22Rv1 (cell line): ENCODE results near the gene ABHD12.
"Not testable (repeated sequence)": the region's sequence is repeated elsewhere in the genome, so short reads cannot be mapped to it uniquely, and the experiment has no call there.

Experiments
- H3K27ac ChIP-seq: fragments of 450-650 bp; 2 replicates; pipeline ENCODE4 v1.5.1; 2017
- ZFX ChIP-seq: fragments of 450-650 bp; IDR thresholded peaks from 2 replicates; pipeline ENCODE4 v1.6.1; 2017; ENCODE audit warnings: antibody characterized with exemption, borderline replicate concordance
- TF ChIP-seq, protein P1 (sequence below): fragments of 450-650 bp; IDR thresholded peaks from 2 replicates; pipeline ENCODE4 v1.5.1; 2017; ENCODE audit warnings: mild to moderate bottlenecking

The ABHD12 gene

DNA sequence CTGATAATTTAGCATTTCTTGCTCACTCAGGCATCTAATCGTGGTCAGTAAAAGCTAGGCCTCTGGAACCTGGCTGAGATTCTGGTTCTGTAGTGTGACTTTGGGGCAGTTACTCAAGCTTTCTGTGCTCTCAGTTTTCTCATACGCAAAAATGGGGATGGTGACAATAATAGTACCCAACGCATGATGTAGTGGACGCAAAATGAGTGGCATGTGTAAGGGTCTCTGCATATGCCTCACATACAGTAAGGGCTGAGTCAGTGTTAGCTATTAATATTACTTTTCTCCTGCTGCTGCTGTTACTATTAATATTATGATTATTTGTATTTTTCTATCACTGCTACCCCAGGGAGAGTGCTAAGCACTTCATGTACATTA lies 17.5 kb upstream of the ABHD12 start:
- H3K27ac ChIP-seq = peak overlapping the region; percentile 74
- TF ChIP-seq ZFX = no peak
- TF ChIP-seq, protein P1, sequence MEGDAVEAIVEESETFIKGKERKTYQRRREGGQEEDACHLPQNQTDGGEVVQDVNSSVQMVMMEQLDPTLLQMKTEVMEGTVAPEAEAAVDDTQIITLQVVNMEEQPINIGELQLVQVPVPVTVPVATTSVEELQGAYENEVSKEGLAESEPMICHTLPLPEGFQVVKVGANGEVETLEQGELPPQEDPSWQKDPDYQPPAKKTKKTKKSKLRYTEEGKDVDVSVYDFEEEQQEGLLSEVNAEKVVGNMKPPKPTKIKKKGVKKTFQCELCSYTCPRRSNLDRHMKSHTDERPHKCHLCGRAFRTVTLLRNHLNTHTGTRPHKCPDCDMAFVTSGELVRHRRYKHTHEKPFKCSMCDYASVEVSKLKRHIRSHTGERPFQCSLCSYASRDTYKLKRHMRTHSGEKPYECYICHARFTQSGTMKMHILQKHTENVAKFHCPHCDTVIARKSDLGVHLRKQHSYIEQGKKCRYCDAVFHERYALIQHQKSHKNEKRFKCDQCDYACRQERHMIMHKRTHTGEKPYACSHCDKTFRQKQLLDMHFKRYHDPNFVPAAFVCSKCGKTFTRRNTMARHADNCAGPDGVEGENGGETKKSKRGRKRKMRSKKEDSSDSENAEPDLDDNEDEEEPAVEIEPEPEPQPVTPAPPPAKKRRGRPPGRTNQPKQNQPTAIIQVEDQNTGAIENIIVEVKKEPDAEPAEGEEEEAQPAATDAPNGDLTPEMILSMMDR = no peak

DNA sequence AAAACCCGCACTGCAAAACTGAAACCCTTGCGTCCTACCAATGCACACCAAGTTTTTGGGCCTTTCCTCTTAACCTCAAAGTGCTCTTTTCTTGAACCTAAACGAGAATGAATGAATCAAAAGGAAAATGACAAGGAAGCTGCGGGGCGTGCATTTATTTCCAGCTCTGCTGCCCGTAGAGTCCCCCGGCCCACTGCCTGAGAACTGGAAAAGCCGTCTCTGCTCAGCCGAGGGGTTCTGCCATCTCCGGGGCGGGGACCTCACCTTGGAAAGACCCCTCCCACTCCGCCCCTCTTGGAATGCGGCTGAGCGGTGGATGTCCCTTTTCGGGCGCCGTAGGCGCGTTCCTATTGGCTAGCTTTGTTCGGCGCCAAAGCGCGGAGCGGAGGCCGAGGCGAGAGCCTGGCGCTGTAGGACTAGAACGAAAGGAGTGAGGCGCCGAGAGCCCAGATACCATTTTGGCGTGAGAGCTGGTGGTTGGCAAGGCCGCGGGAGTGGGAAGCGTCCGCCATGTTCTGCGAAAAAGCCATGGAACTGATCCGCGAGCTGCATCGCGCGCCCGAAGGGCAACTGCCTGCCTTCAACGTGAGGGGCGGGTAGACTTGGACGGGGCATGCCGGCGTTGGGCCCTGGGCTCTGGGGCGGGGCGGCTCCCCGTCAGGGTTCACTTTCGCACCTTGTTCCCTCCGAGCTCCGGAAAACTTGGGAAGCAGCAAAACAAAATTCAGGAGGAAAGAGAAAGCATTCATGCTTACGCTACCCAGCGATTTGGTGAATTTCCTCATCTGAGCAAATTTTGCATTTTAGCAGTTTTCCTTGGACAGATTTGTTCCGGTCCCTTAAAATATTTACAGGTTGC lies 16.9 kb upstream of the ABHD12 start, which contains the start of gene GINS1:
Gene GINS1 (plus strand): TSS at position 363 of the 859 bp plus-strand sequence. CDS start 148 bp downstream, at position 511.
- peak within 1 kb of the TSS; percentile 74 for H3K27ac ChIP-seq
- TF ChIP-seq ZFX = no peak
- TF ChIP-seq, protein P1 = no peak

DNA sequence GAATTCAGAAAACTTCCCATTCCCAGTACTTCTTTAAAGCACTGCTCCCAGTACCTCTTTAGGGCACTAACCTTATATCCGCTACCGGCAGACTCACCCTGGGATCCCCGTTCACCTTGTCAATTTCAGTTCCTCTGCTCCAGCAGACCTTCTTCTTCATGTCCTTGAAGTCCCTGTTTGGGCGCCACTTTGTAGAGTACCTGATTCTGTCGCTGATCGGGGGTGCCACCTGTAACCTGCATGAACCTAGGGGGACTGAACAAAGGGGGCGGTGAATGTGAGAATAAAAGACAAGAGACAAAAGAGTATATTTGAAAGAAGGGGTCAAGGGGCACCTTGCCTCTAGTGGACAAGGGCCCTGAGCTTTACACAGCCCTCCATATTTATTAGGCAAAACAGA lies 11.9 kb upstream of the ABHD12 start:
- H3K27ac ChIP-seq = no peak overlapping the region
- TF ChIP-seq, protein P1 = no peak
- TF ChIP-seq ZFX = no peak

DNA sequence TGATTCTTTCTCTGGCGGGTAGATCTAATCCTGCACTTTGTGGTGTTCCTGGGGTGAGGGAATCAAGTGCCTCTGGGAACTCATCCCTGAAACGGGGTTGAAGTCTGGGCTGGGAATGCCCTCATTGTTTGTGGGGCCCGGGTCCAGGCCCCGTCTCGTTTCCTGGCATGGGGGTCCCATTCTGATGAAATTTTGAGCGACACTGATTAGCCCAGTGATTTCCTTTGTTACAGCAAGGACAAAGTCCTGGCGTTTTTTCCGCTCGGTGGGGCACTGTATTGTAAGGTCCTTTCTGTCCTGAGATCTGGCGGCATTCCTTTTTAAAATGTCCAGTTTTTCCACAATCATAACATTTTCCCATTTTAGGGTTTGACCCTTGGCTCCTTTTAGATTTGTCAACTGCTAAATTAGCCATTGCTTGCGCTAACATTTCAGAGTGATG lies 9.7 kb upstream of the ABHD12 start:
- H3K27ac ChIP-seq = not testable (repeated sequence)

DNA sequence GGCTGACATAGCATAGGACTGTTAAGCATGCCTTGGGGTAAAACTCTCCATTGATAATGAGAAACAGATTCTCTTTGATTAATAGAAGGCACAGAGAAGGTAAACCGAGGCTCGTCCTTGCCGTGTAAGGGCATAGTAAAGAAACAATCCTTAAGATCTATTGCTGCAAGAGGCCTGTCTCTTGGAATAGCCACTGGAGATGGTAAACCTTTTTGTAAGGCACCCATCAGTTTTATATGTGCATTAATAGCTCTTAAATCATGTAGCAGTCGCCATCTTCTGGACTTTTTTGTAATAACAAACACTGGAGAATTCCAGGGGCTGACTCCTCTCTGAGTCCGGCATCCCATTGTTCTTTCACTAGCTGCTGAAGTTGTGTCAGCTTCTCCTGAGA lies 8.4 kb upstream of the ABHD12 start:
- H3K27ac ChIP-seq = 0 out of 2 replicates have a peak overlapping the region, but pooled peaks have one; percentile 17
- no peak for TF ChIP-seq ZFX
- TF ChIP-seq, protein P1 = peak; percentile 79

DNA sequence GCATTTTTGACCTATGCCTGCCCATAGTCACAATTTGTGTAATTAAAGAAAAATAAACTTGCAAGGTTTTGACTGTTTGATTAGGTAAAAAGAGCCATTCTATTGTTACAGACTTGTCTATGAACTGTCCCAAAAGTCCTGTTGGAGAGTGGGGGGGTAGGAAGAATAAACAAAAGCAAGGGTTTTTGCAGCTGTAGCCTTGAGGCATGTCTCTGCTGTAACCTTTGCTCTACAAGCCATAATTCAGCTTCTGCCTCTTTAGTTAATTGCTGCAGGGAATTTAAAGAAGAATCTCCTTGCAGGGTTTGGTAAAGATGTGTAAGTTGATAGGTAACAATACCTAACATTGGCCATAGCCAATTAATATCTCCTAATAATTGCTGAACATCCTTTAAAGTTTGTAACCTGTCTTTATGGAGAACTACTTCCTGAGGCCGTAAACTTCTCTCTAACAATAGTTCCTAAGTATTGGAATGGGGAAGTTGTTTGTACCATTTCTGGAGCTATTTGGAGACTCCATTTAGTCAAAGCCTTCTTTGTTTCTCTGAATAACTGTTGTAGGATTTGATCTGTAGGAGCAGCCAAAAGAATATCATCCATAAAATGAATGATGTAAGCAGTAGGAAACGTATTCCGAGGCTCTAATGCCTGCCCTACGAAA lies 7.9 kb upstream of the ABHD12 start:
- H3K27ac ChIP-seq = 0 out of 2 replicates have a peak overlapping the region, but pooled peaks have one; percentile 17
- TF ChIP-seq ZFX = no peak
- TF ChIP-seq, protein P1 = no peak

DNA sequence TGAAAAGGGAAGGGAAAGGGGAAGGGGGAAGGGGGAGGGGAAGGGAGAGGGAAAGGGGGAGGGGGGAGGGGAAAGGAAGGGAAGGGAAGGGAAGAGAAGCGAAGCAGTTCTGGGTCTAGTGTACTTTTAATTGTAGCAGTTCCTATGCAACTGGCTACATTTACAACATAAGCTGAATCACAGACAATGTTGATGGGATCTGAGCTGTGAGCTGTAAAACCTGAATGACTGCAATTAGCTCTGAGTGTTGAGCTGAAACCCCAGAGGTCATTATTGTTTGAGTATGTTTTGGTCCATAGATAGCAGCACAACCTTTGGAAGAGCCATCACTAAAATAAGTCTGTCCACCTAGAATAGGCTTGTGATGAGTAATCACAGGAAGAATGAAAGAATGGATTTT lies 7.2 kb upstream of the ABHD12 start:
- TF ChIP-seq, protein P1 = no peak
- TF ChIP-seq ZFX = no peak
- H3K27ac ChIP-seq = no peak overlapping the region
